Neural progenitor cell (in vitro differentiated cells): ENCODE results near the gene PWP2. TPM values are rescaled to one million over a fixed set of nuclear protein-coding genes. Genes with fewer than 3 reads are reported as not detected.
"Not testable (repeated sequence)": the region's sequence is repeated elsewhere in the genome, so short reads cannot be mapped to it uniquely, and the experiment has no call there.

Source experiments
- DNase-seq: peaks from one replicate; pipeline ENCODE4 v3.0.0-alpha.2; 2016; ENCODE audit warnings: low spot score
- H2AFZ ChIP-seq: fragments of 200-600 bp; sonication (generic); replicated peaks from 2 replicates; pipeline ENCODE4 v1.6.1; 2016; ENCODE audit warnings: antibody characterized with exemption
- H3F3A ChIP-seq: fragments of 200-600 bp; sonication (generic); 2 replicates; pipeline ENCODE4 v1.6.1; 2016; ENCODE audit warnings: antibody characterized with exemption, low read depth
- H3K27ac ChIP-seq: fragments of 200-600 bp; sonication (generic); 2 replicates; pipeline ENCODE4 v1.5.1; 2016; ENCODE audit warnings: mild to moderate bottlenecking
- H3K27me3 ChIP-seq: fragments of 200-600 bp; sonication (generic); 2 replicates; pipeline ENCODE4 v1.6.1; 2016; ENCODE audit warnings: mild to moderate bottlenecking, moderate library complexity
- H3K36me3 ChIP-seq: fragments of 200-600 bp; sonication (generic); 2 replicates; pipeline ENCODE4 v1.5.1; 2016
- H3K4me1 ChIP-seq: fragments of 200-600 bp; sonication (generic); 2 replicates; pipeline ENCODE4 v1.6.1; 2016; ENCODE audit warnings: mixed run types
- H3K4me2 ChIP-seq: fragments of 200-600 bp; sonication (generic); 2 replicates; pipeline ENCODE4 v1.6.1; 2016
- H3K4me3 ChIP-seq: fragments of 200-600 bp; sonication (generic); 2 replicates; pipeline ENCODE4 v1.5.1; 2016
- H3K79me2 ChIP-seq: fragments of 200-600 bp; sonication (generic); 2 replicates; pipeline ENCODE4 v1.6.1; 2016; ENCODE audit warnings: low read depth
- H3K9ac ChIP-seq: fragments of 200-600 bp; sonication (generic); 2 replicates; pipeline ENCODE4 v1.6.1; 2016
- H3K9me3 ChIP-seq: fragments of 200-600 bp; sonication (generic); 2 replicates; pipeline ENCODE4 v1.5.1; 2016; ENCODE audit warnings: low read depth
- H4K20me1 ChIP-seq: fragments of 200-600 bp; sonication (generic); 2 replicates; pipeline ENCODE4 v1.6.1; 2016; ENCODE audit warnings: low read depth
- H3K27ac Mint-ChIP-seq: 3 replicates; pipeline ENCODE4 v1.8.0; 2021; ENCODE audit warnings: mixed read lengths
- H3K27me3 Mint-ChIP-seq: 2 replicates; pipeline ENCODE4 v1.8.0; 2022; ENCODE audit warnings: low read depth, mild to moderate bottlenecking, inconsistent platforms, moderate library complexity, mixed read lengths; ENCODE audit not compliant: insufficient read depth
- H3K36me3 Mint-ChIP-seq: 3 replicates; pipeline ENCODE4 v1.8.0; 2021; ENCODE audit warnings: mixed read lengths
- H3K4me1 Mint-ChIP-seq: 3 replicates; pipeline ENCODE4 v1.8.0; 2021; ENCODE audit warnings: mixed read lengths
- H3K4me3 Mint-ChIP-seq: 3 replicates; pipeline ENCODE4 v1.8.0; 2021; ENCODE audit warnings: mild to moderate bottlenecking, moderate library complexity, mixed read lengths
- H3K9me3 Mint-ChIP-seq: 3 replicates; pipeline ENCODE4 v1.8.0; 2020; ENCODE audit warnings: mixed read lengths
- total RNA-seq: library from RNA; depleted of rRNA; stranded (reverse); fragments of >200 nt; gene quantifications from 2 replicates; pipeline ENCODE4 v1.2.3, GENCODE V29; 2015; ENCODE audit warnings: low replicate concordance

Gene PWP2
- total RNA-seq, 1 donor from 2014 or later, result 9.8 TPM

DNA sequence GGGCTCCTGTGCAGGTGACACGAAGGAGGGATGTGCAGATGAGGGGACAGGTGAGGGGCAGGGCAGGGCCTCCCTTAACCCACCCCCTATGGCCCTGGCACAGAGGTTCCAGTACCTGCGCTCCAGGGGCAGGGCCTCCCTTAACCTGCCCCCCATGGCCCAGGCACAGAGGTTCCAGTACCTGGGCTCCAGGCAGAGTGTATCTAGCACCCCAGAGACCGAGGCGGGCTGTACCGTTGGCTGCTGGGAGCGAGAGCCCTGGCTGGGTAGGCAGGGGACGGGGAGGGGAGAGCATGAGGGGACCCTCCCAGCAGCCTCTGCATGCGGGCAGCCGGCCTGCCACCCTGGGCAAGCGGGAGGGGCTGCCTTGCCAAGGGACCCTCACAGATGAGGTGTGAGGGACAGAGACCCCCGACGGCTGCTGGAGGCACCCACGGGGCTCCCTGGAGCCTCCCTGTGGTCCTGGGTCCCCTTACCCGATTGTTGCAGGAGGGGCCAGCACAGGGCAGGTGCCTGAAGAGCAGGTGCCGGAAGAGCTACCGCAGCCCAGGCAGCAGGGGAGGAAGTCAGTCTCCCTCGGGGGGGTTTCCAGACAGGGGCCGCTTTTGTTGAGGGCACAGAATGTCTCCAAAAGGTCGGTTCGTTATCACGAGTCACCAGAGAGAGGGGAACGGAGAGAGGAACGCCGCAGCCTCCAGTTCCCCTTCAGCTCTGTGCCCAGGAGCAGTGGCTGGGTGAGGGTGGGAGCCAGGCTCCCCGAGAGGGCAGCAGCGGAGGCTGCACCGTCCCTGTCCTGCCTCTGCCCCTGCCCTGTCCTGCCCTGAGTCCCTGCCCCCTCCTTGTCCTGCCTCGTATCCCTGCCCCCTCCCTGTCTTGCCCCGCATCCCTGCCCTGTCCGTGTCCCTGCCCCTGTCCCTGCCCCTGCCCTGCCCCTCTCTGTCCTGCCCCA lies 52.4 kb downstream of the PWP2 start:
- H3K4me2 ChIP-seq, H3K4me1 ChIP-seq, H3K4me3 Mint-ChIP-seq, H3K36me3 Mint-ChIP-seq, H3K9me3 ChIP-seq, H3K27me3 Mint-ChIP-seq, H3K9me3 Mint-ChIP-seq, H3K27me3 ChIP-seq, H3K36me3 ChIP-seq, DNase-seq, H3K79me2 ChIP-seq, H3K27ac ChIP-seq, H3K4me3 ChIP-seq, H2AFZ ChIP-seq, H3K9ac ChIP-seq, H4K20me1 ChIP-seq, H3K4me1 Mint-ChIP-seq, H3F3A ChIP-seq, H3K27ac Mint-ChIP-seq: not testable (repeated sequence)

- not testable (repeated sequence) for H3K4me3 ChIP-seq, DNase-seq, H3K9ac ChIP-seq, H3K4me2 ChIP-seq, H3K36me3 Mint-ChIP-seq, H3K4me1 ChIP-seq, H3K9me3 Mint-ChIP-seq, H3K27ac ChIP-seq, H4K20me1 ChIP-seq, H3K27me3 ChIP-seq, H3F3A ChIP-seq, H3K9me3 ChIP-seq, H3K27ac Mint-ChIP-seq, H3K27me3 Mint-ChIP-seq, H3K4me3 Mint-ChIP-seq, H3K79me2 ChIP-seq, H3K36me3 ChIP-seq, H2AFZ ChIP-seq, H3K4me1 Mint-ChIP-seq
Observed at GRCh38 chr21:44160298-44160672, 53.1 kb downstream of the PWP2 start.

GRCh38 chr21:44160821-44161220 lies 53.6 kb downstream of the PWP2 start:
- not testable (repeated sequence) for H3K4me1 ChIP-seq, H4K20me1 ChIP-seq, H3K4me3 Mint-ChIP-seq, H3K36me3 ChIP-seq, H3K9me3 ChIP-seq, H3K9me3 Mint-ChIP-seq, H3K4me1 Mint-ChIP-seq, H3K4me3 ChIP-seq, H3K79me2 ChIP-seq, H3K27me3 ChIP-seq, H3K27ac Mint-ChIP-seq, H3K36me3 Mint-ChIP-seq, DNase-seq, H2AFZ ChIP-seq, H3F3A ChIP-seq, H3K9ac ChIP-seq, H3K27ac ChIP-seq, H3K4me2 ChIP-seq, H3K27me3 Mint-ChIP-seq

DNA sequence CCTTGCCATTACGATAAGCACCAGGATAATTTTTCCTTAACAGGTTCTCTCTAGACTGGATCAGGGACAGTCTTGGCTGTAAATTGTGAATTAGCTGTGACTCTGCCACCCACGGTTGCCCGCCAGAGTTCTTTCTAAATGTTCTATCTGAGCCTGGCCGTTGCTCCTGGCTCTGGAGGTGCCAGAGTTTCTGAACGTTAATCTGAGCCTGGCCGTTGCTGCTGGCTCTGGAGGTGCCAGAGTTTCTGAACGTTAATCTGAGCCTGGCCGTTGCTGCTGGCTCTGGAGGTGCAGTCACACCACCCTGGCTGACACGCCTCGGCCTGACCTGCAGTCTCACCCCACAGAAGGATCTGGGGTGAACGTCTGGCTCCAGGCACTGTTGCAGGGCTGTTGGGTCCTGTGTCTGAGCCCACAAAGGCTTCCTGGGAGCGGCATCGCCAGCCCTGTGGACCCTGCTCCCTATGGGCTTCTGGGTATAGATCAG lies 56.0 kb downstream of the PWP2 start:
- not testable (repeated sequence) for H3K4me2 ChIP-seq, H3K27me3 Mint-ChIP-seq, H3K4me1 Mint-ChIP-seq, H3K27me3 ChIP-seq, H4K20me1 ChIP-seq, H3K27ac ChIP-seq, H3K79me2 ChIP-seq, H3K9me3 Mint-ChIP-seq, DNase-seq, H3F3A ChIP-seq, H3K9ac ChIP-seq, H3K36me3 ChIP-seq, H3K27ac Mint-ChIP-seq, H3K4me3 Mint-ChIP-seq, H3K36me3 Mint-ChIP-seq, H3K4me3 ChIP-seq, H3K9me3 ChIP-seq, H3K4me1 ChIP-seq, H2AFZ ChIP-seq

DNA sequence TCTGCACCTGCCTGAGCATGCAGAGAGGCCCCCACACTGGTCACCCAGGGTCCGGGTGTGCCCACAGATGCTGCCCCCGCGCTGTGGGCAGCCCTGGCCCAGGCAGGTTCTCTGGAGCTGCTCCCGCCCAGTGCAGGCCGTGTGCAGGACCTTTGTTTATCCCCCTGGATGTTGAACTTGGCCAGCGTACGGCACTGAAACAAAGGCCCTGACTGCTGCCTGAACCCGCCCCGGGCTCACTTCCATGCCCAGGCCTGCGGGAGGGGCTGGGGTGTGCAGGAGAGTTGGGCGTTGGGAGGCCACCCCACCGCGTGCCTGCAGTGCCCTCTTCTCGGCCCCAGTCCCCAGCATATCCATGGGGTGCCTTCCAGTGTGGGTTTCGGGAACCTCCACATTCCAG lies 58.7 kb downstream of the PWP2 start:
- not testable (repeated sequence) for H3K27me3 ChIP-seq, H3F3A ChIP-seq, H3K9me3 Mint-ChIP-seq, H3K4me3 Mint-ChIP-seq, H3K36me3 Mint-ChIP-seq, H3K4me1 Mint-ChIP-seq, H3K79me2 ChIP-seq, DNase-seq, H2AFZ ChIP-seq, H3K4me1 ChIP-seq, H3K4me3 ChIP-seq, H3K27me3 Mint-ChIP-seq, H3K9ac ChIP-seq, H4K20me1 ChIP-seq, H3K4me2 ChIP-seq, H3K27ac ChIP-seq, H3K36me3 ChIP-seq, H3K27ac Mint-ChIP-seq, H3K9me3 ChIP-seq

- not testable (repeated sequence) for H3K27me3 Mint-ChIP-seq, H3K27ac ChIP-seq, H3K27ac Mint-ChIP-seq, H3F3A ChIP-seq, H3K79me2 ChIP-seq, H3K9ac ChIP-seq, H3K4me3 Mint-ChIP-seq, H3K4me3 ChIP-seq, H3K9me3 Mint-ChIP-seq, H3K36me3 ChIP-seq, H2AFZ ChIP-seq, DNase-seq, H3K27me3 ChIP-seq, H3K9me3 ChIP-seq, H3K4me2 ChIP-seq, H3K4me1 ChIP-seq, H4K20me1 ChIP-seq, H3K36me3 Mint-ChIP-seq, H3K4me1 Mint-ChIP-seq
Observed at GRCh38 chr21:44167527-44167926, 60.3 kb downstream of the PWP2 start.

- H3K27ac Mint-ChIP-seq, H3K4me3 Mint-ChIP-seq, H2AFZ ChIP-seq, H3K9me3 Mint-ChIP-seq, H3K4me3 ChIP-seq, H3K9ac ChIP-seq, H4K20me1 ChIP-seq, H3K27ac ChIP-seq, H3K36me3 Mint-ChIP-seq, H3K9me3 ChIP-seq, H3K79me2 ChIP-seq, H3K36me3 ChIP-seq, H3F3A ChIP-seq, H3K27me3 ChIP-seq, H3K4me1 Mint-ChIP-seq, DNase-seq, H3K27me3 Mint-ChIP-seq, H3K4me1 ChIP-seq, H3K4me2 ChIP-seq: not testable (repeated sequence)
Observed at GRCh38 chr21:44170326-44170725, 63.1 kb downstream of the PWP2 start.

GRCh38 chr21:44170863-44171262 lies 63.7 kb downstream of the PWP2 start:
- not testable (repeated sequence) for H3K79me2 ChIP-seq, H3K4me1 Mint-ChIP-seq, H3K36me3 ChIP-seq, H3K9me3 Mint-ChIP-seq, H2AFZ ChIP-seq, H3K27me3 Mint-ChIP-seq, H3K27ac ChIP-seq, H3K4me2 ChIP-seq, H3K36me3 Mint-ChIP-seq, H3K4me3 ChIP-seq, H3K4me1 ChIP-seq, DNase-seq, H3K27ac Mint-ChIP-seq, H3F3A ChIP-seq, H3K4me3 Mint-ChIP-seq, H3K9me3 ChIP-seq, H3K27me3 ChIP-seq, H4K20me1 ChIP-seq, H3K9ac ChIP-seq
